ENCODE data around the gene HSD17B8. TPM values are rescaled to one million over a fixed set of nuclear protein-coding genes. Genes with fewer than 3 reads are reported as not detected.

The HSD17B8 gene
- total and polyA plus RNA-seq, 2 donors (not counting 1 experiment from before 2014, with no cell fraction given), result 10.8 to 25.5 TPM

DNA sequence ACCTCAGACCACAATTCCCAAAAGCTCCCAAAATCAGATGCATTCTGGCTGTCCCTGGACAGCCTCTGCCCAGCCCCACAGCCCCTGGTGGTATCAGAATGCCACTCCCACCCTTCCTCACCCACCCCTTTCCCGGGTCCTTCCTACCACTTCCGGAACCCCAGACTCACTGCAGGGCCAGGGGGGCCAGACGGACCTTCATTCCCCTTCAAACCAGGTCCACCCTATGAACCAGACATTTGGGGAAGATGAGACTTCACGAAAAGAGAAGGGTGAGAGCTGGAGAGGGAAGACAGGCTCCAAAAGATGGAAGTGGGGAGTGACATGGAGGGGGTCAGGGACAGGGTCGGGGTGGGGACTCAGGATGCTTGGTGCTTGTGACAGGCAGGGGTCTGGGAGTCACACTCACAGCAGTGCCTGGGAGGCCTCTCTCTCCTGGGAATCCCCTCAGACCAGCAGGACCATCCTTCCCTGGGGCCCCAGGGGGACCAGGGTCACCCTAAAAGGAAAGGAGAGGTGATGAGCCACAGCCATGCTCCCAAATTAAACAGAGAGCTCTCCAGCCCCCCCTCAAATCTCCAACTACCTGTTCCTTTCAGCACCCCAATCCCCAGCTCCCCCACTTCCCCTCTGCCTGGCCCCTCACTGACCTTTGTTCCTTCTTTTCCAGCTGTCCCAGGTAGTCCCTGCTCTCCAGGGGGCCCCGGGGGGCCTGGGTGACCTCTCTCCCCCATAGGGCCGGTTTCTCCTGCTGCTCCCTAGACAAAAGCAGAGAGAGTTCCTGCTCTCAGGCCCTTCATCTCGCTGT is 32.4 kb upstream of the HSD17B8 start:
- ChIA-PET CTCF (interaction anchor here (0.6 to 2.4 kb wide), 7 partner anchors 10 to 238 kb away, joined by 3 to 15 read pairs (median 3); no protein-coding TSS in a partner anchor), POLR2A (interaction anchor here (0.7 kb wide), 1 partner anchor 143 kb away, joined by 6 read pairs; no protein-coding TSS in a partner anchor)
- no peak for TF ChIP-seq EZH2 (IDR thresholded peaks at IDR 0.05; ENCODE audit: borderline replicate concordance, insufficient read depth, low read depth, low read length, poor library complexity, severe bottlenecking)
- TF ChIP-seq, protein P1, sequence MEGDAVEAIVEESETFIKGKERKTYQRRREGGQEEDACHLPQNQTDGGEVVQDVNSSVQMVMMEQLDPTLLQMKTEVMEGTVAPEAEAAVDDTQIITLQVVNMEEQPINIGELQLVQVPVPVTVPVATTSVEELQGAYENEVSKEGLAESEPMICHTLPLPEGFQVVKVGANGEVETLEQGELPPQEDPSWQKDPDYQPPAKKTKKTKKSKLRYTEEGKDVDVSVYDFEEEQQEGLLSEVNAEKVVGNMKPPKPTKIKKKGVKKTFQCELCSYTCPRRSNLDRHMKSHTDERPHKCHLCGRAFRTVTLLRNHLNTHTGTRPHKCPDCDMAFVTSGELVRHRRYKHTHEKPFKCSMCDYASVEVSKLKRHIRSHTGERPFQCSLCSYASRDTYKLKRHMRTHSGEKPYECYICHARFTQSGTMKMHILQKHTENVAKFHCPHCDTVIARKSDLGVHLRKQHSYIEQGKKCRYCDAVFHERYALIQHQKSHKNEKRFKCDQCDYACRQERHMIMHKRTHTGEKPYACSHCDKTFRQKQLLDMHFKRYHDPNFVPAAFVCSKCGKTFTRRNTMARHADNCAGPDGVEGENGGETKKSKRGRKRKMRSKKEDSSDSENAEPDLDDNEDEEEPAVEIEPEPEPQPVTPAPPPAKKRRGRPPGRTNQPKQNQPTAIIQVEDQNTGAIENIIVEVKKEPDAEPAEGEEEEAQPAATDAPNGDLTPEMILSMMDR (IDR thresholded peaks at IDR 0.05), result no peak
- H4K20me1 ChIP-seq (ENCODE audit: control insufficient read depth, insufficient read depth, low read length, poor library complexity, severe bottlenecking), result no peaks in the 10 kb centered on the region
- peaks cover 23% of the 10 kb centered on the region for H3K27me3 Mint-ChIP-seq
- no peaks in the 10 kb centered on the region for H3K9me3 ChIP-seq (ENCODE audit: control extremely low read depth in 1 of 3, control insufficient read depth in 2 of 3, insufficient read depth in 1 of 3, low read length in 2 of 3)
- H3K9ac ChIP-seq (ENCODE audit: low read length), result no peak overlapping the region
- H3K9me3 Mint-ChIP-seq (ENCODE audit: insufficient read depth), result no peaks in the 10 kb centered on the region
- H3K36me3 ChIP-seq (replicated peaks in 1 of 2; ENCODE audit: control extremely low read depth in 1 of 2, control insufficient read depth in 1 of 2, extremely low read depth in 1 of 2, insufficient read depth in 2 of 2, low read length in 1 of 2), result no peaks in the 10 kb centered on the region
- intact Hi-C loops (cut with micrococcal nuclease), result loop anchor here (1.0 kb wide), 1 partner anchor 172 kb away; no protein-coding TSS in a partner anchor
- no peak overlapping the region for H3K4me3 ChIP-seq (ENCODE audit: control extremely low read depth in 1 of 5, extremely low read depth in 1 of 5, insufficient read depth in 1 of 5, low read depth in 2 of 5, low read length in 4 of 5)
- 67% methylated on average over 5 of the region's 8 CpGs for WGBS (ENCODE audit: insufficient coverage)
- peaks cover 0 to 10% of the 10 kb centered on the region in 2 donors for H3K4me1 ChIP-seq (ENCODE audit: control insufficient read depth in 2 of 2, insufficient read depth in 2 of 2, low read length in 2 of 2)
- no peaks in the 10 kb centered on the region for H3K79me2 ChIP-seq (ENCODE audit: control insufficient read depth, insufficient read depth, low read length)
- no peak overlapping the region for H3K4me2 ChIP-seq (replicated peaks; ENCODE audit: low read depth, low read length, poor library complexity, severe bottlenecking)
- peaks cover 0 to 14% (median 6%) of the 10 kb centered on the region in 4 experiments for H3K27me3 ChIP-seq (replicated peaks in 1 of 4; ENCODE audit: control extremely low read depth in 1 of 4, control insufficient read depth in 3 of 4, insufficient read depth in 4 of 4, low read length in 3 of 4)
- H2AFZ ChIP-seq (ENCODE audit: insufficient read depth, low read depth, low read length, poor library complexity, severe bottlenecking), result no peak overlapping the region
- no peak overlapping the region for H3K4me3 Mint-ChIP-seq
- H3K4me1 Mint-ChIP-seq, result peaks cover 9% of the 10 kb centered on the region
- DNase-seq, result no peak
- ATAC-seq (ENCODE audit: low read depth), result no peak
- H3K27ac ChIP-seq (ENCODE audit: low read length in 2 of 2), result no peak overlapping the region
- H3K27ac Mint-ChIP-seq, result no peak overlapping the region

Data from B cell (primary cell).